Globus pallidus (tissue), 1 donor: ENCODE data around the gene TMPRSS7.
"Not testable (repeated sequence)": the region's sequence is repeated elsewhere in the genome, so short reads cannot be mapped to it uniquely, and the experiment has no call there.

Experiments used
- DNase-seq: peaks from one replicate; pipeline ENCODE4 v3.0.0-alpha.2; 2015; ENCODE audit warnings: low spot score

The TMPRSS7 gene

DNA sequence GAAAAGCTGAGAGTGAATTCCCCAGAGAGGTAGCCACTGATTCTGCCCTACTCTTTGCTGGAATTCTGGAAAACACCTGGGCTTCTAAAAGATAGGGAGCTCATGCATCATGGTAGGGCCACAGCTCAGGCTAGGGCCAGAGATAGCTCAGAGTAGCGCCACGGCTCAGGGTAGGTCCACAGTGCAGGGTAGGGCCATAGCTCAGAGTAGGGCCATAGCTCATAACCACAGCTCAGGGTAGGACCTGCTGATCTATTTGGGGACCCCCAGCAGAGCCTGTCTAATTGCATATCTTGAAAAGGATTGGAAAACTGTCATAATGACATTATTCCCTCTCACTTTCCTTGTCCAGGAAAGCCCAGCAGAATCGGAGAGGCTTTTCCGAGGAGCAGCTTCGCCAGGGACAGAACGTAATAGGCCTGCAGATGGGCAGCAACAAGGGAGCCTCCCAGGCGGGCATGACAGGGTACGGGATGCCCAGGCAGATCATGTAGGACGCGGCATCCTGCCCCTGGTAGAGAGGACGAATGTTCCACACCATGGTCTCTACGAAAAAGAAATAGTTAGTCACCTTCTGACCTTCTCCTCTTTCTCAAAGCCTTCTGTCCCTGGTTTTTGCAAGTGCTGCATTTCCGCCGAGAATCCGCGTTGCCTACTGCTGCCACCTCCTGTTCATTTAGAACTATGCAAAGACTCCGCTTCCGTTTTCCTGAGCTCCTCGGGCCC is 21.3 kb upstream of the TMPRSS7 start:
- peak; percentile 77 for DNase-seq

DNA sequence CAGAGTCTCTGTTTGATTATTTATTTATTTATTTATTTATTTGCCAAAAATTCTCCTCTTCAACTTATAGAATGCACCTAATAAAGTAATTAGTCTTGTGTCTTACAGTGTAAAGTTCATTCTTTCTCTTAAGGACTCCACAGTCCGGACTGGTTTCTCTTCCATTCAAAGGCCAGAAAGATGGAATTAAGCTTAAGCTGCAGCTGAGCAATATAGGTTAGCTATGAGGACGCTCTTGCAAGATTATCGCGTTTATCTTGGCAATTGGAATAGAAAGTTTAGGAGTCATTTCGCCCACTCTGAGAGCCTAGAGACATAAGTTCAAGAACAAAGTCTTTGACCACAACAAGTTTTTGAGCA is 20.8 kb upstream of the TMPRSS7 start:
- no peak for DNase-seq

DNA sequence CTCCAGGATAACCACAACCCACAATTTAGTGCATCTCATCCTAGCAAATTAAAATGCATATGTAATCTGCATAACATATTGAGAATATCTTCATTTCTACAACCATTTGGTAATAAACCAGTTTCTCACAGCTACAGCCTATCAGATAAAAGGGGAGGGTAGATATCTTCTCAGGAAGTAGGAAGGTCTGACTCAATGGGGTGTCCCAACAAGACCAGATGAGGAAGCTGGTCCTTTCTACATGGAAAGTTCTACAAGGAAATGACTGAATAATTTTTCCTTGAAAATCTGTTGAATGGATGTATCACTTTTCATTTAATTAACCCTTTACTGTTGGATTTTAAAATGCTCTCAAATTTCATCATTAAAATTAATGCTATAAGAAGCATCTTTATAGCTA is 17.4 kb upstream of the TMPRSS7 start:
- DNase-seq = no peak

DNA sequence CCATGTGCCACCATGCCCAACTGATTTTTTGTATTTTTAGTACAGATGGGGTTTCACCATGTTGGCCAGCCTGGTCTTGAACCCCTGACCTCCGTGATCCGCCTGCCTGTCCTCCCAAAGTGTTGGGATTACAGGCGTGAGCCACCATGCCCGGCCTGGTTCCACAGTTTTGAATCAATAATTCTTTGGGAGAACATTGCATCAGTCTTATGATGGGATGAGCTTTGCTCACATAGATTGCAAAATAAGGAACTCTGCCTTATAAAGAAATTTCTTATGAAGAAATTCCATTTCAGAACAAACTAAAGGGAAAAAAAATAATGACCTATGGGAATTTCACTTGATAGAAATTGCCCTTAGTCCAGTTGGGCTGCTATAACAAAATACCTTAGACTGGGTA is 15.8 kb upstream of the TMPRSS7 start:
- no peak for DNase-seq

DNA sequence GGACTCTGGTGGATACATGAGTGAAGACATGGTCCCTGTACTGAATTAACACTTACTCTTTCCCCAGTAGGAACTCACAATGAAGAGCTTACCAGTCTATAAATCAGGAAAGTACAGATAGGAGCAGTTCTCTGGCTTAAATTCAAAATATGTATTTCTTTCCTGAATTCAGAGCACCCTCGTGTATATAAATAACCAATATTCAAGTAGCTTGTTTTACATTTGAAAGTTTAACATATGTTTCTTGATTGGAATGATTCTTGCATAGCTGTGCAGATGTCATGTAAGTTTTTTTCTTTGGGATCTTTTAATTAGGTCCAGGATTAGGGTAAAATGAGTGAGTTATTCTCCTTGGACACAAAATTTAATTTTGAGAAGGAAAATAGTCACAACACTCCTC is 14.8 kb upstream of the TMPRSS7 start:
- no peak for DNase-seq

DNA sequence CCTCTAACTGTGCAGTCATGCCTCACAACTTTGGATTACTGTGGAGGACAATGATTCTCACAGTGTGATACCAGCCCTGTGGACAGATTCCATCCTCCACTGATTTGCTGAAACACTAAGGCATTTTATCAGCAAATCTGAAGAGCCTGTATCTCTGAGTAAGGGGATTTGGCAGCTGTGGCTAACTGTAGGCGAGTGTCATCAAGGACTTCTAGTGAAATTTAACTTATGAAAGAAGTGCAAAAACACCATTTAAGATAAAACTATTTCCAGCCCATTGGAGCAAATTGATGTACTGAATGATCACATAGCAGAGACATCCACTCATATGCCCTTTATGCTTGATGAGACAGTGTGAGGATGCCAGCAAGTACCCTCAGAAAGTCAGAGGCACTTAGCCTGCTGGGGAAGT is 13.9 kb upstream of the TMPRSS7 start:
- no peak for DNase-seq

DNA sequence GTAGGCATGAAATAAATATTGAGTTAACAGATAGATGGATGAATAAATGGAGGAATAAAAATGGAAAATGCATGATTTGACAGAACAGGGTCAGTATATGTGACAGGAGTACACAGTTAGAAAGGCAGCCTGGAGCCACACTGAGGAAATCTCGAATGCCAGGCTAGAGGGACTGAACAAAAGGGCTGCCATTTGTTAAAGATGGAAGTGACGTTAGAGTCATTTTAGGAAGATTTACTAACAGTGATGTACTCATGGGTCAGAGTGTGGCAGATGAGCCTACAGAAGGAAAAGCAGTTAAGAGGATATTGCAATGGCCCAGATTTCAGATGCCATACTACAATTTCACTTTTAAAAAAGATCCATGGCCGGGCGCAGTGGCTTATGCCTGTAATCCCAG is 7.4 kb upstream of the TMPRSS7 start:
- DNase-seq = no peak

DNA sequence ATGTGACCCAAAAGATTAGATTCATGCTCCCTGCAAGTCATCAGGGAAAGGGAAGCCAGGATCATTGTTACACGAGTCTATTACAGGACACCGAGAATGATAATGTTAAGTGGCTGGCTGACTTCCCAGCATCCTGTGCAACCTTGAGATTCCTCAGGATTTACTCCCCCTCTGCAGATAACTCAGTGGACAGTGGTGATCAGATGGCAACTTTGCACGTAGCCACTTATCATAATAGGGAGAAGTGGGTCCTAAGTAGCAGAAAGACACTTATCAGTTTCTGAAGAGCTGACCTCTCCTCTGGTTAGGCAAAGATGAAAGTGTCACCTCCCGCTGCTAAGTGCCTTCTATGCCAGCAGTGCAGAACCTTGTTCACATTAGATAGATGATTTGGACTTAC is 6.7 kb upstream of the TMPRSS7 start:
- DNase-seq = no peak

DNA sequence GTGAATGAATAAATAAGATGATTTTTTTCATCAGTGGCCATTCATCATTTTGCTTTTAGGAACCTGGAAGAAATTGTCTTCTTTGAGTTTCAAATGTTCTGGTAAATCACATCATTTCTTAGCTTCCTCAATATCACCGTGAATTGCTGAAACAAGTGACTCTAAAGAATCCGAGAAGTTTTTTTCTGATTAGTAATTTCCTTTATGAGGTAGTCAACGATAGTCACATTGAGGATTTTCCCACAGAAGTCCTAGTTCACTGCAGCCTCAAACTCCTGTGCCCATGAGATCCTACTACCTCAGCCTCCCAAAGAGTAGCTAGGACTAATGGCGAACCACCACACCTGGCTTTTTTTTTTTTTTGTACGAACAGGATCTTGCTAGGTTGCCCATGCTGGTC is 3.6 kb upstream of the TMPRSS7 start:
- DNase-seq = no peak

DNA sequence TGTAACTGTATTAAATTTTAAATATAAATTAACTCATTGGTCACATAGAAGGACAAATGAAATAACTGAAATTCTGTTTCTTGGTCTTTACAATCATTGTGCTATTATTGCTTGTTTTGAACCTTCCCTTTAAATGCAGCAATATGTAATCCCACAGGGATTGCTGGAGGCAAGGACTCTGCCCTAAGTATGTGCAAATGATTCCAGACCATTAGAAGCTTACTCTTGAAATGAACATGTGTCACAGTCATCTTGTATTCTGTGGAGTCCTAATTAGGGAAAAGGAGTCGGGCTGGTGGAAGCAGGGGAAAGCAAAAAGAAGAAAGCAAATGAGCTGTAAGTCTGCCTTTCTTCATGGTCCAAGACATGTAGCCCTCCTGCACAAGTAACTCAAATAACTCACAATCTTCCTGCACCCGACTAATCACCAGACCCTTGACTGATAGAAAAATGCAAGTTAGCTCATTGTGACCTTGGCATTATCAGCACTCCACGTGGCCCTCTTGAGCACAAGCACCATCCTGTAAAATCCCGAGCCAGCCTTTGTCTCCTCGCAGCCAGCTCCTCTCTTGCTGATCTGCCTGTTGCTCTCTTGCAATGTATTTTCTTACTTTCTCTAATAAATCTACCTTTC is 2.3 kb upstream of the TMPRSS7 start:
- DNase-seq = no peak

DNA sequence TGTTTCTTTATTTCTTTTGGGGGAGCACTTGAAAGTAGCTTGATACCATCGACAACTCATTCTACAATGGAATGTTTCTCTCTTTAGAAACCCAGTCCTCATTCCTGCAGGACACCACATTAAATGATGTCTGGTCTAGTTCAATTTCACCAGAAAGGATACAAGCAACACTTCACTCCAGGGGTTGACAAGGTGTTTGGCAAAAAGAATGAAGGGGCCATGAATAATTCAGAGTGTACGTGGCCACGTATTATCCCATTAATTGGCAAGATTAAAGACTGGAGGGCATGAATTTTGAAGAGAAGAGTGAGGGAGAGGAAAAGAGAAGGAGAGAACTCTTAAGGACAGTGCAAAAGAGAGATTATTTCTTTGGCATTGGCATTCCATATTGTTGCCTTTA is 705 bp downstream of the TMPRSS7 start:
- DNase-seq = no peak

DNA sequence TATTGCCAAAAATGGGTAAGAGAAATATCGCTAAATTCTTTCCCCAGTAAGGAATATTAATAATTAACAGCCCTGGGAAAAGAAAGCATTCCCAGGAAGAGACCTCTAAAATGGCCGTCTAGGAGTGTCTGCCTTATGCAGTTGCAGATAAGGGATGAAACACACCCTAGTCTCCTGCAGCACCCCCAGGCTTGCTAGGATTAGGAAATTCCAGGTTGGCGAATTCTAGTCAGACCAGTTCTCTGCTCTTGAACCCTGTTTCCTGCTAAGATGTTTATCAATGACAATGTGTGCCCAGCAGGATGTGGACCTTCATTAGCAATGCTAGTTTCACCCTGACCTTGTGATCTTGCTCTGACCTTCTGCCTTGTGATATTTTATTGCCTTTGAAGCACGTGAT is 2.7 kb downstream of the TMPRSS7 start:
- DNase-seq = not testable (repeated sequence)

DNA sequence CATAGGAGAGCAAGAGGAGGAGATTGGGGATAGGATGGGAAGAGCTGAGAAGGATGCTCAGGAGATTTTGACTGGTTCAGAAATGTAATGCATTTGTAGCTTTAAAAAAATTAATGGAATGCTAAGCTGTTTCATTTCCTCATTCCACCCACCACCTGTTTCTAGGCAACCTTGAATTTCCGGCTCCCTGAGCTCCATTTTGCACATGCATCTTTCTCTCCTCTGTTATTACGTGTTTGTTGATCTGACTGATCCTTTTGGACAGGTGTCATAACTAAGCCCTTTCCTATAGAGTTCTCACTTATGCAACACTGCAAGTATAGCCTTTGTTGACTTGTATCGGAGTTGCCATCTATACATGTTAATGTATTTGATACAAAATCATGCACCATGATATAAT is 4.3 kb downstream of the TMPRSS7 start:
- no peak for DNase-seq

DNA sequence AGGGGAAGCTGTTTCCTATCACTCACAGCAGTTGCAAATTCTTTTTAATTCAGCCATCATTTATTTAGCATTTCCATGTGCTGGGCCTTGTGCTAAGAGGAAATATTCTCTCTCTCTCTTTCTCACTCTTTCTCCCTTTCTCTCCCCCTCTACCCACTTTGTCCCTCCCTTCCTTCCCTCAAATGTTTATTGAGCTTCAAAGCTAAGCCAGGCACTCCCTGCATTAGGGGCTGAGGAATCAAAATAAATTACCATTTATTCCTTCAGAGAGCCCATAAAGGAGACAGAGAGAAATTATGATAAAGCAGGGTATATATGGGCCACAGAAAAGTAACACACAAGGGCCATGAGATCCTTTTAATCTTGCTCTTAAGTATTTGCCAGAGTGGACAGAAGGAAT is 6.8 kb downstream of the TMPRSS7 start:
- DNase-seq = no peak

DNA sequence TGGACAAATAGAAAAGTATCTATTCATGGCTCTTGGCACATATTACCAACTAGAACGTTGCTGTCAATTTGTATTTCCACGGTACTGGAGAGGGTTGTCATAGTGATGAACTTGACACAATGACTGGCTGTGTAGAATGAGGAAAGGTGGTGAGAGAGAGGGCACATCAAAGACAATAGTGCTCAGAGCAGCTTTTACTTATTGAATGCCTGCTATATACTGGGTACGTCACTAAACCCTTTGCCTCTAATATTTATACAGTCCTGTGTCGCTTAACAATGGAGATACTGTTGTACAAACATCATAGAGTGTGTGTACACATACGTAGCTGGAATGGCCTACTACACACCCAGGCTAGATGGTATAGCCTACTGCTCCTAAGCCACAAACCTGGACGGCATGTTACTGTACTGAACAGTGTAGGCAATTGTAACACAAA is 8.3 kb downstream of the TMPRSS7 start:
- no peak for DNase-seq

DNA sequence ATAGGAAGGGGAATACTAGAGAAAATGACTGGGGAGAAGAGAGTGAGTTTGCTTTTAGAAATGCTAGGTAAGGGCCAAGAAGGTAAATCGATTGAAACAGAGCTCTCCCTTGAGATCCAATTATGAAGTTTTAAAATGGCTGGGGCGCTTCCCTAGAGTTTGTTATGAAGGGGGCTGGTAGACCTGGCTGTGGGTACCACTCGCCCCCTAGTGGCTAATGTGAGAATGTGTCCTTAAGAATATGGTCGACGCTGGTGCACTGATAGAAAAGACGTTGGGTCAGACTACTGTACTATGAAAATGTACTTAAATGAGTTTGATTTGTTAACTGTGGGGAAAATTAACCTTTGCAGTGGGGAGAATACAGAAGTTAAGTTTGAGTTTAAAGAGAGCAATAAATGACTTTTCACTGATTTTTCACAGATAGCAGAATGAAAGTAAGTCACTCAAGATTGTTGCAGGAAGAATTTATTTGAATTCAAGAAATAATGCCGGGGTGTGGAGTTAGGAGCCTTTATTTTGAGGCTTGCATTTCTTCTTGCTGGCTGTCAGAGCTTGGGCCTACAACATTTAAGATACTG is 9.2 kb downstream of the TMPRSS7 start:
- peak; percentile 64 for DNase-seq

DNA sequence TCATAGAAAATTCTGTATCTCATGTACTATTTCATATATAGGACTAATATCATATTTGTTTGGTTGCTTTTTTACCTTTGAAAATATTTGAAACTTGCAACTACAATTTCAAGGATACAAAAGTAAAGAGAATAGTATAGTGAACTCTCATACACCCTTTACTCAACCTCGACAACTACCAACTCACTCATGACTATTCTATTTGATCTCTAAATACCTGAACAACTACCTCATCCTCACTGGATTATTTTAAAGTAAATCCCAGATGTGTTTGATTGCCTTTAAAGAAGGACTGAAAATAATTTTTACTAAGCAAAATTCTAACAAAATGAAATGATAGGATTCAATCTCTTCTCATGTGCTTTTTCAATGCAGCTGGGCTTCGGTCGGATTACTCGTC is 12.1 kb downstream of the TMPRSS7 start:
- DNase-seq = no peak

DNA sequence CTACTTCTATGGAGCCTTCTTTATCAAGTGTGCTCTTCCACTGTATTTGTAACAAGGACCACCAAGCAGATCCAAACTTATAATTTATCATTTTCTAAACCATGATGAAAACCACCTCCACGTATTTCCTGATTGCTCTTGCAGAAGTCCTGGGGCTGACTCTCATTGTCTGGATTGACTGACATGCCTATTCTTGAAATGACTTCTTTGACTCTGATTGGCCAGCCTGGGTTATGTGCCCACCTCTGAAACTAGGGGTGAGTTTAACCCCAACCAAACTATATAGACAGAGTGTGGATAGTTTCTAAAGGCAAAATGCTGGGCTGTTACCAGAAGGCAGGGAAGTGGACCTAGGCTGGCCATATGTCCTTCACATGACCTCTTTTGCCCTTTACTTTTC is 12.7 kb downstream of the TMPRSS7 start:
- DNase-seq = no peak

DNA sequence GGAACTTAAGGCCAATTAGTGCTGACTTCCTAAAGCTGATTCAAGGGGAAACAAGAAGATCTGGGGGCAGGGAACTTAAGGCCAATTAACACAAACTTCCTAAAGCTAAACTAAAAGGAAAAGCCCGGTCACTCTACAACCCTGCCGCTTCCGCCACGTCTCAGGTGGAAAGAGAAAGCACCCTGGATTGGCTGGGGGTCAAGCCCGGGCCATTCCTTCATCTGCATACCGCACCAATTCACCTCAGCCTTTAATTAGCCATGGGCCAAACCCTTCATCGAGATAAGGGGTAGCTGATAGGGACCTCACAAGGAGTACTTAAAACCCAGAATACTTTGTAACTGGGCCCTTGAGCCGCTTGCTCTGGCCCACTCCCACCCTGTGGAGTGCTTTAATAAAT is 14.4 kb downstream of the TMPRSS7 start:
- no peak for DNase-seq

DNA sequence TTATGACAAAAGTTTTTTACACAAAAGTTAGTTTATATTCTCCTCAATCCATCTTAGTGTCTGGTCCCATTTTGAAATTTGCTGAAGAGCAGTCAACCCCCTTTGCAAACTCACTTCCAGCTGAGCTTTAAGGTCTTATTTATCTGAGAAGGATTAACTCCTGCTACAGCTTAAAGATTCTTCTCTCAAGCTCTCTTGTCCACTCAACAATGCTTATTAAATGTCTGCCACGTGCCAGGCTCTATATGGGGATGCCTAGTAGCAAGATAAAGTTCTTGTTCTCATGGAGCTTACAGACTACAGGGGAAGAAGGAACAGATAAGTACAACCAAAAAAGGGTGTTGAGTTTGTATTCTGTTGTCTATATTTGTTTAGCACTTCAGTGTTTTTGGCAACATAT is 18.7 kb downstream of the TMPRSS7 start:
- DNase-seq = no peak

DNA sequence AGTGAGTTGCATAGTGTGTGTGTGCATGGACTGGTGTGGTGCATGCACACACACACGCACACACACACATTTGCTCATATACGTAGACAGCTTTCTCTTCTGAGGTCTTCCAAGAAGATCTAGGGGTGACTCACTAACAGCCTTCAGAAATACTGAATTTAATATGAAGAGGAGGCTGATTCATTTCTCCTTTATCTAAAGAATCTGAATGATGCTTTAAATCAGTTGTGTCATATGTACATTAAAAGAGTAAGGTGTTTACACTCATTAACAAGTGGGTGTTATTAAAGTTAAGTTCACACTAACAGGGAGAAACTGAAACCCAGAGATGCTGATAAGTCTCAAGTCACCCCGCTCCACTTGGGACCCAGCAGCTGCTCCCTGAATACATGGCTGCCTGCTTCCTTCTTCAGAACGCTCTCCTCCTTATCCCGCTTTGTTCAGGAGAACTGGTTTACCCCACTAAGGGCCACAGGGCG is 22.0 kb downstream of the TMPRSS7 start:
- DNase-seq = no peak

DNA sequence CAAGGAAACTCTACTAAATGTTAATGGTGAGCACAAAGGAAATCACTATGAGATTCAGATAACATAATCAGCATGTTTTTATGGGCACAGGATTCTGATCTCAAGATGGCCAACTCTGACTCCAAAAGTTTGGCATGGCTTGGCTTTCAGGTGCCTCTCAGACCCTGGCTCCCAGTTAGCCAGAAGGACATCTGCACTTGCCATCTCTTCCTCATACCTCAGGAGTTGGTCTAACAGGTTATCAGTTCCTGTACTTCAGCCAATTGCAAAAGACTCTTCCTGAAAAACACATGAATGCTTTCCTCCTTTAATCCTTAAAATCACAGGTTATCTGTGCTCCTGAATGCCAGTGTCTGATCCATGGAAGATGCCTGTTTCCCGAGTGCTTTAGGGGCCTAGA is 25.0 kb downstream of the TMPRSS7 start:
- DNase-seq = no peak

DNA sequence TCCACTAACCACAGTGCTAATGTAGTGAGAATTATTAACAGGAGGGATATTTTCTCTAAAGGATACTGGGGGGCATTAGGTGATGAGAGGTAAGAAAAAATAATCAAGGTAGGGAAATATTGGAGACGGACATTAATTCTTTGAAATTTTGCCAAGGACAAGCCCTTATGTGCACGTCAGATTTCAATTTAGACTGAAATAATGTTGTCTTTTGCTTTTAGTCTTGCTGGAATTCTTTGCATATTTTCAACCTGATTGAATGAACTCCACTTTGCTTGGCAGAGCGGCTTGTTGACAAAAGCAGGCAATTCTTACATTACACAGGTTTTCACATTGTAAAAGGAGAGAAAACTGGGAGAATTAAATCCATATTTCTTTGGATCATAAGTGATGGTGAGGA is 26.6 kb downstream of the TMPRSS7 start:
- DNase-seq = no peak
